HCT116 (cell line): ENCODE results near the gene RFX3.

ENCODE experiments used
- ATF3 ChIP-seq: IDR thresholded peaks from 2 replicates; pipeline ENCODE4 v1.6.1; 2012
- CTCF ChIP-seq, 3 experiments: fragments of 200-600 bp in 1 of 3; sonication (generic) in 1 of 3; IDR thresholded peaks in 2 of 3; conservative IDR thresholded peaks in 1 of 3; 2 replicates each; pipeline ENCODE4 v1.5.1; 2012 to 2017; ENCODE audit warnings: low read depth in 2 of 3, low read length in 2 of 3, antibody characterized with exemption in 1 of 3, borderline replicate concordance in 1 of 3, control low read depth in 1 of 3, mild to moderate bottlenecking in 1 of 3, mixed read lengths in 1 of 3, mixed run types in 1 of 3, moderate library complexity in 1 of 3; ENCODE audit not compliant: insufficient read depth in 1 of 3
- ELF1 ChIP-seq: IDR thresholded peaks from 2 replicates; pipeline ENCODE4 v1.6.1; 2012; ENCODE audit warnings: low read depth, borderline replicate concordance
- EZH2 ChIP-seq: fragments of 200-600 bp; sonication (generic); IDR thresholded peaks from 2 replicates; pipeline ENCODE4 v1.6.1; 2017; ENCODE audit warnings: antibody characterized with exemption, mixed run types
- FOSL1 ChIP-seq: IDR thresholded peaks from 2 replicates; pipeline ENCODE4 v1.6.1; 2012; ENCODE audit warnings: low read depth
- MAX ChIP-seq: IDR thresholded peaks from 2 replicates; pipeline ENCODE4 v1.6.1; 2012
- POLR2A ChIP-seq: IDR thresholded peaks from 2 replicates; pipeline ENCODE4 v1.7.0; 2011; ENCODE audit warnings: borderline replicate concordance; ENCODE audit not compliant: insufficient read depth, insufficient read length; ENCODE audit errors: extremely low read depth
- POLR2AphosphoS5 ChIP-seq: IDR thresholded peaks from 2 replicates; pipeline ENCODE4 v1.6.1; 2011; ENCODE audit warnings: mild to moderate bottlenecking, low read depth, low read length, moderate library complexity
- RAD21 ChIP-seq: IDR thresholded peaks from 2 replicates; pipeline ENCODE4 v1.6.1; 2012; ENCODE audit warnings: low read depth, mild to moderate bottlenecking
- REST ChIP-seq: IDR thresholded peaks from 2 replicates; pipeline ENCODE4 v1.6.1; 2012; ENCODE audit warnings: low read depth
- SP1 ChIP-seq: IDR thresholded peaks from 2 replicates; pipeline ENCODE4 v1.6.1; 2012; ENCODE audit warnings: low read depth
- SRF ChIP-seq: IDR thresholded peaks from 2 replicates; pipeline ENCODE4 v1.6.1; 2012; ENCODE audit warnings: low read depth
- ZNF274 ChIP-seq: fragments of 200-500 bp; sonication (Bioruptor generic); IDR thresholded peaks from 2 replicates; pipeline ENCODE4 v1.6.1; 2014; ENCODE audit warnings: mild to moderate bottlenecking, low read depth, low read length, inconsistent platforms

- TF ChIP-seq CTCF (IDR thresholded peaks at IDR 0.05 in 2 of 3, conservative IDR thresholded peaks at IDR 0.05 in 1 of 3; ENCODE audit: borderline replicate concordance in 1 of 3, insufficient read depth in 1 of 3, low read depth in 2 of 3, low read length in 2 of 3) (no peak), POLR2A (no peak), ZNF274 (no peak), EZH2 (no peak), MAX (no peak), FOSL1 (no peak), ATF3 (no peak), ELF1 (no peak), SP1 (no peak), POLR2AphosphoS5 (no peak), RAD21 (no peak), SRF (no peak), REST (no peak)
Measured at GRCh38 chr9:3281399-3281798, 244.4 kb downstream of the RFX3 start.
